Lung (tissue), 12 donors: ENCODE results near the gene CD48. TPM values are rescaled to one million over a fixed set of nuclear protein-coding genes. Genes with fewer than 3 reads are reported as not detected.

Source experiments
- ATAC-seq: fragments of 200-7000 bp; cut with Tn5 transposase; one replicate; pipeline ENCODE4 v1.9.1; 2020; ENCODE audit warnings: moderate number of reproducible peaks; ENCODE audit not compliant: insufficient read depth, low FRiP score
- DNase-seq, 3 donors: peaks; one replicate each; pipeline ENCODE4 v3.0.0-alpha.2; 2013 to 2017
- H3K27ac ChIP-seq, 2 donors: one replicate each; pipeline ENCODE4 v1.5.1; 2013; ENCODE audit warnings: mild to moderate bottlenecking in 2 of 2, moderate library complexity in 2 of 2, control low read depth in 1 of 2, inconsistent platforms in 1 of 2, low read depth in 1 of 2, low read length in 1 of 2
- H3K27me3 ChIP-seq, 3 donors: one replicate each; pipeline ENCODE4 v1.5.1; 2013; ENCODE audit warnings: low read length in 2 of 3; ENCODE audit not compliant: control insufficient read depth in 3 of 3, insufficient read depth in 3 of 3
- H3K36me3 ChIP-seq, 4 donors: one replicate each; pipeline ENCODE4 v1.5.1; 2013; ENCODE audit warnings: low read length in 4 of 4, mild to moderate bottlenecking in 1 of 4, moderate library complexity in 1 of 4; ENCODE audit not compliant: control insufficient read depth in 4 of 4, insufficient read depth in 4 of 4
- H3K4me1 ChIP-seq, 5 donors: one replicate each; pipeline ENCODE4 v1.5.1; 2013; ENCODE audit warnings: low read length in 5 of 5, mild to moderate bottlenecking in 2 of 5, moderate library complexity in 1 of 5; ENCODE audit not compliant: control insufficient read depth in 5 of 5, insufficient read depth in 5 of 5
- H3K4me3 ChIP-seq: one replicate; pipeline ENCODE4 v1.5.1; 2013; ENCODE audit warnings: mild to moderate bottlenecking, control low read depth, moderate library complexity
- H3K9ac ChIP-seq, 2 donors: one replicate each; pipeline ENCODE4 v1.5.1; 2013; ENCODE audit warnings: low read length in 2 of 2, control low read depth in 1 of 2; ENCODE audit not compliant: insufficient read depth in 1 of 2
- H3K9me3 ChIP-seq, 4 donors: one replicate each; pipeline ENCODE4 v1.5.1; 2013; ENCODE audit warnings: low read length in 3 of 4, mild to moderate bottlenecking in 1 of 4, moderate library complexity in 1 of 4; ENCODE audit not compliant: control insufficient read depth in 4 of 4, insufficient read depth in 3 of 4
- CTCF ChIP-seq: IDR thresholded peaks from 2 replicates; pipeline ENCODE4 v1.5.1; 2012; ENCODE audit warnings: mild to moderate bottlenecking; ENCODE audit errors: control extremely low read depth, extremely low read depth
- WGBS, 2 donors: extraction: QIAGEN DNeasy Blood & Tissue Kit; methylation state at CpG; one replicate each; pipeline ENCODE4 v1.1.7; 2013; 5-methylcytosine and 5-hydroxymethylcytosine counted together
- polyA plus RNA-seq, 2 donors: library from polyadenylated mRNA; stranded (reverse); fragments of 200-250 nt; gene quantifications; one replicate each; pipeline ENCODE4 v1.2.1, GENCODE V29; 2013
- total RNA-seq, 2 donors: library from RNA; depleted of rRNA in 1 of 2; stranded (reverse); fragments of >200 nt in 1 of 2; gene quantifications; one replicate each; pipeline ENCODE4 v1.2.1, GENCODE V29; 2014 to 2021
- donor health status: control.
- donor health status: control.
- donor health status: Bipolar disorder and iron deficiency.
- donor health status: healthy.
- donor health status: DM: yes; HTN: yes; CAD: no.

CD48 gene
- total and polyA plus RNA-seq, 4 donors = 16.4 to 126 (median 25.6) TPM

DNA sequence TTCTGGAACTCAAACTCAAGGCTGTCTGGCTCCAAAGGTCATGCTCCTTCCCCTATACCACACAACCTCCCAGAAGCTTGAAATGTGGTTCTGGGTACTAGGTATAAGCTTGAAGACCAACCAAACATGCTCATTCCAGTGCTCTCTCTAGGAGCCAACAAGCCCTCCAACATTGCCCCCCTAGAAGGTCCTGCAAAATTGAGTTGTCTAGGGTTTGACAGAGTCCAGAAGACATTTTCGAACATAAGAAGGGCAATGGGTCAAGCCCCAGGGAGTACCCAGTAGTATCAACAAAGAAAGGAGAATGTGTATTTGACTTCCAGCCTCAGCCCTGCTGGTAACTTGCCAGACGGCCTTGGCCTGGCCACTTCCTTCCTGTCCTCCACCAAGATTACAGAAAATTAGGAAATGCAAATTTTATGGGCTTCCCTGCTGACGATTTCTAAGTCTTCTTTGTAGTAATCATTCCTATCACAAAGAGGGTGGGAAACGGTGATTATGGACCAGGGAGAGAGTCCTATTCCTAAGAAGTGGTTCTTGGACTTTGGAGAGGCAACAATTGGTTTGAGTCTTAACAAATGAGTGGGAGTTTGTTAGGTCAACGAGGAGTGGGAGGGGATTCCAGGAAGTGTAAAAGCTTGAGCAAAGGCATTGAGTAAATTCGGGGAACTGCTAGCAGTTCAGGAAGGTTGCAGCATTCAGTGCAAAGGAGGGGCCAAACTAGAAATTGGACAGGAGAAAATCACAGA is 46.1 kb downstream of the CD48 start:
- Histone ChIP-seq H3K9me3 (peaks cover 0 to 3% (median 0%) of the 10 kb centered on the region in 4 donors), H3K27ac (peak overlapping the region in 1 of 2 donors; percentile 63), H3K9ac (no peak overlapping the region), H3K4me3 (no peak overlapping the region), H3K4me1 (peaks cover 0 to 6% (median 0%) of the 10 kb centered on the region in 5 donors), H3K36me3 (no peaks in the 10 kb centered on the region), H3K27me3 (no peaks in the 10 kb centered on the region)
- 11 to 13% methylated on average over 6 of the region's 6 CpGs for WGBS, 2 donors
- no peak for TF ChIP-seq CTCF
- DNase-seq = peak in 2 of 3 donors; percentile 19 to 22
- peak; percentile 69 for ATAC-seq

GRCh38 chr1:160664573-160665051 is 47.0 kb downstream of the CD48 start:
- Histone ChIP-seq H3K27me3 (no peaks in the 10 kb centered on the region), H3K9ac (no peak overlapping the region), H3K4me1 (peaks cover 0 to 6% (median 0%) of the 10 kb centered on the region in 5 donors), H3K36me3 (no peaks in the 10 kb centered on the region), H3K27ac (peak overlapping the region in 1 of 2 donors; percentile 56), H3K9me3 (no peaks in the 10 kb centered on the region), H3K4me3 (no peak overlapping the region)
- ATAC-seq (no peak), DNase-seq (no peak)
- TF ChIP-seq CTCF = no peak
- WGBS, 2 donors = 52 to 56% methylated on average over 3 of the region's 3 CpGs

DNA sequence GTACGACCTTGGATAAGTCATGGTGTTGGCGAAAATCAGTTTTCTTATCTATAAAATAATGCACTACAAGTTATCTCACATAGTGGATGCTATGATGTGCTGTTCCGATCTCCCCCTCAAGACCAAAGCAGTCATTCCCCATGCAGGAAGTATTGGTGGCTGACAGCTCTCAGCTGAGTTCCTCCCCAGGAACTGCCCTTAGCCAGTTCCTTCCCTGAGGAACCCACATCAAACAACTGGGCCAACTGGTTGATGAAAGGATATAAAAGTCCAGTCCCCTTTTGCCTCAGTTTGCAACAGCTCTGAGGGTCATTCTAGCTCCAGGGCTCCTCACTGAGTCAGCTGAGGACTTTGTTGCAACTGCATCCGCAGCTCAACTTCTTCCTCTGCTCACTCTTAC is 48.7 kb downstream of the CD48 start:
- Histone ChIP-seq H3K27ac (no peak overlapping the region), H3K36me3 (no peaks in the 10 kb centered on the region), H3K9me3 (no peaks in the 10 kb centered on the region), H3K4me1 (peaks cover 0 to 6% (median 0%) of the 10 kb centered on the region in 5 donors), H3K9ac (no peak overlapping the region), H3K4me3 (no peak overlapping the region), H3K27me3 (no peaks in the 10 kb centered on the region)
- DNase-seq = no peak
- no peak for ATAC-seq
- WGBS, 2 donors = 54 to 78% methylated on average over 4 of the region's 4 CpGs
- no peak for TF ChIP-seq CTCF

DNA sequence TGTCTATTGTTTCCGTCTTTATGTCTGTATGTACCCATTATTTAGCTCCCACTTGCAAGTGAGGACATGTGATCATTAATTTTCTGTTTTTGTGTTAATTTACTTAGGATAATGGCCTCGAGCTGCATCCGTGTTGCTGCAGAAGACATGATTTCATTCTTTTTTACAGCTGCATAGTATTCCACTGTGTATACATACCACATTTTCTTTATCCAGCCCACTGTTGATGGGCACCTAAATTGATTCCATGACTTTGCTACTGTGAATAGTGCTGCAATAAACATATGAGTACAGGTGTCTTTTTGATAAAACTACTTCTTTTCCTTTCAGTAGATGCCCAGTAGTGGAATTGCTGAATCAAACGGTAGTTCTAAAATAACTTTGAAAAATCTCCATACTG is 52.1 kb downstream of the CD48 start:
- Histone ChIP-seq H3K27me3 (no peaks in the 10 kb centered on the region), H3K4me1 (peaks cover 0 to 2% (median 0%) of the 10 kb centered on the region in 5 donors), H3K9ac (no peak overlapping the region), H3K36me3 (no peaks in the 10 kb centered on the region), H3K27ac (no peak overlapping the region), H3K9me3 (no peaks in the 10 kb centered on the region), H3K4me3 (no peak overlapping the region)
- 97 to 98% methylated on average over 4 of the region's 4 CpGs for WGBS, 2 donors
- TF ChIP-seq CTCF = no peak
- DNase-seq = no peak
- no peak for ATAC-seq
